Vagina (tissue), 2 donors: ENCODE results near the gene LPIN1.

Source experiments
- CTCF ChIP-seq, 3 experiments: fragments of 450-650 bp in 2 of 3; fragments of 200-600 bp in 1 of 3; sonication (generic) in 1 of 3; IDR thresholded peaks; one replicate each; pipeline ENCODE4 v1.5.1; 2017 to 2019; ENCODE audit warnings: antibody characterized with exemption in 3 of 3, mild to moderate bottlenecking in 2 of 3, moderate library complexity in 2 of 3
- POLR2A ChIP-seq, 2 donors: fragments of 450-650 bp; IDR thresholded peaks; one replicate each; pipeline ENCODE4 v1.6.1; 2017; ENCODE audit warnings: antibody characterized with exemption in 2 of 2, mild to moderate bottlenecking in 2 of 2, moderate library complexity in 2 of 2

- no peak for TF ChIP-seq CTCF (IDR thresholded peaks at IDR 0.05)
- TF ChIP-seq POLR2A (IDR thresholded peaks at IDR 0.05), result no peak
Measured at GRCh38 chr2:11762031-11762430, 15.6 kb downstream of the LPIN1 start.
